ENCODE data around the gene CEP128.

DNA sequence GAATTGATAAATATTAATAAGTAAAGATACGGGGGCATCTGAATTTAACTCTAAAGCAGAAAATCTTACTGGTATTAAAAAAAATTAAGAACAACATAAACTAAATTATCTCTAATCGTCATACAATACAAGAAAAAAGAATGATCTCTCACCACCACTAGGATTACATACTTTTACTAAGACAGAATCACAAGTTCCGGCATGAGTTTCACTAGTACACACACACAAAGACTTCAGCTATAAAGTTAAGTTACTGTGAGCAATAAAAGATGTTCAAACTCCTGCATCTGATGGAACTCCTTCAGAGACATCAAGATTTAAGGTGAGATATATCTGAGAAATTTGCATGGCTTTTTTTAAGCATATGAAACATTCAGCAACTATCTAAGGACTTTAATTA, 21.9 kb downstream of the CEP128 start:
- no peak for TF ChIP-seq POLR2AphosphoS5 (IDR thresholded peaks at IDR 0.05)
- no peak for TF ChIP-seq POLR2A (IDR thresholded peaks at IDR 0.05)
- TF ChIP-seq, protein P1, sequence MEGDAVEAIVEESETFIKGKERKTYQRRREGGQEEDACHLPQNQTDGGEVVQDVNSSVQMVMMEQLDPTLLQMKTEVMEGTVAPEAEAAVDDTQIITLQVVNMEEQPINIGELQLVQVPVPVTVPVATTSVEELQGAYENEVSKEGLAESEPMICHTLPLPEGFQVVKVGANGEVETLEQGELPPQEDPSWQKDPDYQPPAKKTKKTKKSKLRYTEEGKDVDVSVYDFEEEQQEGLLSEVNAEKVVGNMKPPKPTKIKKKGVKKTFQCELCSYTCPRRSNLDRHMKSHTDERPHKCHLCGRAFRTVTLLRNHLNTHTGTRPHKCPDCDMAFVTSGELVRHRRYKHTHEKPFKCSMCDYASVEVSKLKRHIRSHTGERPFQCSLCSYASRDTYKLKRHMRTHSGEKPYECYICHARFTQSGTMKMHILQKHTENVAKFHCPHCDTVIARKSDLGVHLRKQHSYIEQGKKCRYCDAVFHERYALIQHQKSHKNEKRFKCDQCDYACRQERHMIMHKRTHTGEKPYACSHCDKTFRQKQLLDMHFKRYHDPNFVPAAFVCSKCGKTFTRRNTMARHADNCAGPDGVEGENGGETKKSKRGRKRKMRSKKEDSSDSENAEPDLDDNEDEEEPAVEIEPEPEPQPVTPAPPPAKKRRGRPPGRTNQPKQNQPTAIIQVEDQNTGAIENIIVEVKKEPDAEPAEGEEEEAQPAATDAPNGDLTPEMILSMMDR (IDR thresholded peaks at IDR 0.05), result no peak

Data from stomach (tissue), 4 donors.